ENCODE measurements around the gene ZNF583. TPM values are rescaled to one million over a fixed set of nuclear protein-coding genes. Genes with fewer than 3 reads are reported as not detected.

ZNF583 gene
- total RNA-seq, 4 donors from 2014 or later = 2.1 to 3.8 (median 2.6) TPM

DNA sequence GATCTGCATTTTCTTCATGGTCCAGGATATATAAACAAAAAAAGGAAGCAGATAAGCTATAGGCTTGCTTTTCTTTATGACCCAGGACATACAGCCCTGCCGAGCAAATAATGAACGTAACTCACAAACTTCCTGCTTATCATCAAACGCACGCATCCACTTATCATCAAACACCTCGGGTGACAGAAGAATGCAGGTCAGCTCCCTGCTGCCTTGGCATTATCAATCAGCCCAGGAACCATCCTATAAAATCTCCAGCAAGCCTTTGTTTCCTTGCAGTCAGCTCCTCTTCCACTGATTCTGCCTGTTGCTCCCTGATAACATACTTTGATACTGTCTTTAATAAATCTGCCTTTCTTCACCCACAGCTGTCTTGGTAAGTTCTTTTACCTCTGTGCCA, 5.3 kb upstream of the ZNF583 start:
- no peak overlapping the region for H3K4me3 ChIP-seq (ENCODE audit: low read depth, poor library complexity, severe bottlenecking)
- DNase-seq (ENCODE audit: low spot score in 2 of 2) = no peak

GRCh38 chr19:56400485-56400884, 3.6 kb upstream of the ZNF583 start:
- TF ChIP-seq CTCF (IDR thresholded peaks at IDR 0.05) (no peak), POLR2A (IDR thresholded peaks at IDR 0.05) (no peak)
- WGBS, 2 donors = 94 to 98% methylated on average over 4 of the region's 4 CpGs
- no peak for DNase-seq (ENCODE audit: low spot score in 2 of 2)
- no peak overlapping the region for H3K4me3 ChIP-seq (ENCODE audit: low read depth, poor library complexity, severe bottlenecking)
- intact Hi-C loops (cut with DNase I; ENCODE audit: low total_unique reads) = no loop called here

More for the DNA sequence above, 5.3 kb upstream of the ZNF583 start:
- intact Hi-C loops (cut with DNase I; ENCODE audit: low total_unique reads) = no loop called here
- no peak for TF ChIP-seq POLR2A (IDR thresholded peaks at IDR 0.05)
- no peak for TF ChIP-seq CTCF (IDR thresholded peaks at IDR 0.05)
- 96 to 97% methylated on average over 5 of the region's 5 CpGs for WGBS, 2 donors

- 26 to 27% methylated on average over 9 of the region's 9 CpGs for WGBS, 2 donors
- intact Hi-C loops (cut with DNase I; ENCODE audit: low total_unique reads) = no loop called here
- peak overlapping the region; percentile 61 for H3K4me3 ChIP-seq (ENCODE audit: low read depth, poor library complexity, severe bottlenecking)
- DNase-seq (ENCODE audit: low spot score in 2 of 2) = no peak
- TF ChIP-seq CTCF (IDR thresholded peaks at IDR 0.05) (no peak), POLR2A (IDR thresholded peaks at IDR 0.05) (no peak)
Measured at GRCh38 chr19:56403261-56403660, 871 bp upstream of the ZNF583 start.

DNA sequence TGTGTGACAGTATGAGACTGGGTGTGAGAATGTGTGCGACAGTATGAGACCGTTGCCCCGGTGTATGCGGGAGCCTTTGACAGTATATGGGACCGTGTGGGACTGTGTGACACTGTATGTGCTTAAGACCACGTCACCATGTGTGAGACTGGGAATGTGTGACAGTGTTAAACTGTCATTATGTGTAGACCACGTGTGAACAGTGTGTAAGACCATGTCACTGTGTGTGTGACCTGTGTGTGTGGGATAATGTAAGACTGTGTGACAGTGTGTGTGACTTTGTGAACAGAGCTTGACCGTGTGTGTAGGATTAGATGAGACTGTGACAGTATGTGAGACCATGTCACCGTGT, 549 bp downstream of the ZNF583 start:
- 54 to 59% methylated on average over 9 of the region's 9 CpGs for WGBS, 2 donors
- intact Hi-C loops (cut with DNase I; ENCODE audit: low total_unique reads) = no loop called here
- H3K4me3 ChIP-seq (ENCODE audit: low read depth, poor library complexity, severe bottlenecking) = peak overlapping the region; percentile 61
- TF ChIP-seq POLR2A (IDR thresholded peaks at IDR 0.05) (no peak), CTCF (IDR thresholded peaks at IDR 0.05) (no peak)
- DNase-seq (ENCODE audit: low spot score in 2 of 2) = no peak

- no peak for DNase-seq (ENCODE audit: low spot score in 2 of 2)
- TF ChIP-seq CTCF (IDR thresholded peaks at IDR 0.05) = no peak
- intact Hi-C loops (cut with DNase I; ENCODE audit: low total_unique reads) = no loop called here
- H3K4me3 ChIP-seq (ENCODE audit: low read depth, poor library complexity, severe bottlenecking) = no peak overlapping the region
- 81 to 90% methylated on average over 4 of the region's 4 CpGs for WGBS, 2 donors
Measured at GRCh38 chr19:56405062-56405461, 930 bp downstream of the ZNF583 start.

- DNase-seq (ENCODE audit: low spot score in 2 of 2) = no peak
- WGBS, 2 donors = 93 to 96% methylated on average over 5 of the region's 5 CpGs
- intact Hi-C loops (cut with DNase I; ENCODE audit: low total_unique reads) = no loop called here
- TF ChIP-seq POLR2A (IDR thresholded peaks at IDR 0.05) (no peak), CTCF (IDR thresholded peaks at IDR 0.05) (no peak)
- H3K4me3 ChIP-seq (ENCODE audit: low read depth, poor library complexity, severe bottlenecking) = no peak overlapping the region
Measured at GRCh38 chr19:56423276-56423984, 19.3 kb downstream of the ZNF583 start.
